Anterior cingulate cortex (tissue), 58 donors: Measurements from ENCODE around the gene KRT3.
"Not testable (repeated sequence)": the region's sequence is repeated elsewhere in the genome, so short reads cannot be mapped to it uniquely, and the experiment has no call there.

Experiments used
- DNase-seq, 58 donors: peaks; one replicate each; lab custom pipeline; 2025; lab: John Stamatoyannopoulos, UW

Gene KRT3

DNA sequence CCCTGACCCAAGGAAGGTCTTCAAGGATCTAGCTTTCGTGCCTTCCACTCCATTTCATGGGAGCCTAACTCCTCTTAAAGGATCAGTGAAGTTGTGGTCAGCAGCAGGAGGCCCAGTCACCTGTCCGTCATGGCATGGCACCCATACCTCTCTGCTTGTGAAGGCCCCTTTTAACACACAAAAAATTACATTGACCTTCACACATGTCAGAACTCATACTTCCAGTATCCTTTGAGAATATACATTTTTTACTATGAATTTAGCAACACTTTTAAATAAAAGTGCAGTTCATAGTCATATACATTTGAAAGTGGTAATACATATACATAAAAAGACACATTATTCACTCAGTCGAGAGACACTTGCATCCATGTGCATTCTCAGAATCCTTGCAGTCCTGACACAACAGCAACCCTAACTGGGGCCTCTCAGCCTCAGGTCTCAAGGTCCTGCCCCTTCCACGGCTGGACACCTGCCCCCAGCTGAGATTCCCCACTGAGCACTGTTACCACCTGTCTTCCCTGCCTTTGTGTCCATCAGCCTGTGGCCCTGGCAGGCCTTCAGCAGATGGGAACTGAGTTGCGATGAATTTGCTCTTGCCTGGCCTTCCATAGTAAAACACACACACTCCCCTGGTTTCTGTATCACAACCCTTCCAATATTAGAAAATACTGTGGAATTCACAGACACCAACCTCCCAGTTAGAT, 3.7 kb upstream of the KRT3 start:
- DNase-seq, result no peak

DNA sequence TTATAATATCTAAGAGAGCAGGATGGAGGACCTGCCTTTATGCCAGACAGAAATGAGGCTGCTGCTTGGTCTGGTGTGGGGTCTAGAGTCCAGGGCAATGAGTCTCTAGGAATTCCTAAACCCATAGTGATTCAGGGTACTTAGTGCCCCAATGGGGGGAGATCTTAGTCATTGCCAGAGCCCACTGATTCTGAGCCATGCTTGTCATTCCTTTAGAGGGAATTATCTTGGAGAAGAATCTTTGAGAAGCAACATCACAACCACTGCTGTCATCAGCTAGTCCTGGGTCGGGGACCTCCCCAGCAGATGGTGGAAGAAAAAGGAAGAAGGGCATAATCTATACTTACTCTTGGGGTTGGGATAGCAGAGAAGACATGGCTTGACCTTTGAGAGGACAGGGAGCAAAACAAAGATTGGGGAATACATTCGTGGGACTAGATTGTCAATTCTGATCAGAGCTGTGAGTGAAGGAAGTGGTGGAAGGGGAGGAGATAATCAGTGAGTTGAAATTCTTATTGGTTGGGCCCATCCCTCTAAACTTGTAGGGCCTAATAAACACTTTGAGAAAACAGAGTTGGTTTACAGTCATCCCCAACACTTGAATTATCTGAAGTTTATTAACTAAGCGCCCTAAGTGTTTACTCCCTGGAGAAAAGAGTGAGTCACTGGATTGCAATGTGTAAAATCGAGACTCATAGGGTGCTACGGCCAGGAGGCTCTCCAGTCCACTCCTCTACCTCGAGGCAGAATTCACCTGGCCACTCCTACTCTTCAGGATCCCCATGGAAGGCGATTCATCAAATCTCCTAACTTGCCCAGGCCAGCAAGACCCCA, 3.0 kb upstream of the KRT3 start:
- no peak for DNase-seq

DNA sequence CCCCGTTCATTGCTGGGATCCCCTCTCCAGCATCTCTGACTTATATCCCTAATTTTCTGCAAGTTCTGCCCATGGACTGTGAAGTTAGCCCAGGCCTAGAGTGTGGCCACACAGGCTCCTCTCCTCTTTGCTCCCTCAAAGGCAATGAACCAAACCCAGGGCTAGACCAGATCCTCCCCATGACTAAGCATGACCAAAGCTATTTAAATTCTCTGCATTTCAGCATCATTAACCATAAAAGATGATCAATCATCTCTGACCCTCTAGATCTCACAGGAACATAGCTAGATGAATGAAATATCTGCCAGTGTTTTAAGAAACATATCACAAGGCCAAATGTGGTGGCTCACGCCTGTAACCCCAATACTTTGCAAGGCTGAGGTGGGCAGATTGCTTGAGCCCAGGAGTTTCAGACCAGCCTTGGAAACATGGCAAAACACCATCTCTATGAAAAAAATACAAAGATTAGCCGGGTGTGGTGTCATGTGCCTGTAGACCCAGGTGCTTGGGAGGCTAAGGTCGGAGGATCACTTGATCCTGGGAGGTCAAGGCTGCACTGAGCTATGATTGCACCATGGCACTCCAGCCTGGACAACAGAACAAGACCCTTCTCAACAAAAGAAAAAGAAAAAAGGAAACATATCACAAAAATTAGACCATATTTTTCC, 2.2 kb upstream of the KRT3 start:
- no peak for DNase-seq

DNA sequence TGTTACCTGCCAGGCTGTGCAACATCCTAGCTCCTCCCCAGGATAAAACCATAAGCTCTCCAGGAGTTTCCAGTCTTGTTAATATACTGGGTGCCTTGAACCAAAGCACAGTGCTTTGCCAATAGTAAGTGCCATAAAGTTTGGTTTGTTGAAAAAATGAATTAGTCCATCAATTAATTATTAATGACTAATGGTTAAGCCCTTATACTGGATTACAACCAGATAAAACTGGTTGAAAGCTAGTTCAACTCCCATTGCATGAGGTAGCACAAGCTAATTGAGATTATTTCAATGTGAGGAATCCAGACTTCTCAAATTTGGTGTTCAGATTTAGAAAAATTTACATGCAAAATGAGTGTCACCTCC, 1.6 kb upstream of the KRT3 start:
- DNase-seq, result no peak

DNA sequence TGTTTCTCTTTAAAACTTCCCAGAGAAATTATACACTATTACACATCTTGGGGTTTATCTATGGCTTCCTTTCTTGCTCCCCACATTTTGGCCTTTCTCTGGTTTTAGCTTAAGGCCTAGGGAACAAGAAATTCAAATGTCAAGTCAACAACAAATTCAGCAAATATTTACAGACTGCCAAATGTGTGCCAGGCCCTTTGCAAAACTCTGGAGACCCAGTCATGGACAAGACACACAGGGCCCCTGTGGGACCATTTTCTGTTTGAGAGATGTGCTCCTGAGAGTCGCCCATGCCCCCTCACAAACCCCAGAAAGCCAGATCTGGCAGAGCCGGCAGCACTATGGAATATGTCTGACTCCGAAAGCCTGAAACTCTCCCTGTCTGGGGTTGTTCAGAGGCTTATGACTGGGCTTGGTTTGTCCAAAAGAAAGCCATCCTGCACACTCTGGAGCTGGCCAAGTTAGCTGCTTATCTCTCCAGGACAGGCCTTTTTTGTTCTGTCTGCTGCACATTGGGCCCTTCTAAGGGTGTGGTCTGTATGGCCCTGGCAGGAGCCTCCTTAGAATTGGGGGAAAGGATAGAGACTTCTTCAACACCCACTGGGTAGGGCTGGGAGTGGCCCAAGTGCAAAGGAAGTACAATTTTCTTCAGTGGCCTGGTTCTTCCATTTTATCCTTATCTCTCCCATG, 1.1 kb upstream of the KRT3 start:
- DNase-seq, result no peak

DNA sequence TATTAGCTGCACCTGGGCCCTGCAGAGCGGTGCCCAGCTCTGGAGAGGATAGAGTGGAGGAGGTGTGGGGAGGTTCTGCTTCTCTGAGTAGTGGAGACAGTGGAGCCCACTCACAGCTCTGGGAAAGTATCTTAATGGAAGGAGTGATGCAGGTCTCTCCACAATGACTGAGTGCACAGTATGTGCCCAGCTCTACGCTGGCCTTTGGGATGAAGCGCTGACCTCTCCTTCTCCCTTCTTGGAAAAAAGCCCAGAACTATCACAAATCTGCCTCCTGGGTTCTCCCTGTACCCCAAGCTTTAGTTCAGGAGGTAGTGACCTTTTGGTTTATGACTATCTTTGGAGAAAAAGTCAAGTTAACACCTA, 495 bp upstream of the KRT3 start:
- no peak for DNase-seq

DNA sequence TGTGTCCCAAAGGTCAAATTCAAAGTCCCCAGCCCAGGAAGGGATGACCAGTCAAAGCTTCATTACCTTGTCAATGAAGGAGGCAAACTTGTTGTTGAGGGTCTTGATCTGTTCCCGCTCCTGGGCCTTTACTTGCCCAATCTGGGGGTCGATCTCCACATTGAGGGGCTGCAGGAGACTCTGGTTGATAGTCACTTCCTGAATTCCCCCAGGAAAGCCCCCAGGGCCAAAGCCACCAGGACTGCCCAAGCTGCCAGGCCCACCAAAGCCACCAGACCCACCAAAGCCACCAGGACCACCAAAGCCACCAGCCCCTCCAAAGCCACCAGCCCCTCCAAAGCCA, 614 bp downstream of the KRT3 start:
- DNase-seq, result not testable (repeated sequence)

DNA sequence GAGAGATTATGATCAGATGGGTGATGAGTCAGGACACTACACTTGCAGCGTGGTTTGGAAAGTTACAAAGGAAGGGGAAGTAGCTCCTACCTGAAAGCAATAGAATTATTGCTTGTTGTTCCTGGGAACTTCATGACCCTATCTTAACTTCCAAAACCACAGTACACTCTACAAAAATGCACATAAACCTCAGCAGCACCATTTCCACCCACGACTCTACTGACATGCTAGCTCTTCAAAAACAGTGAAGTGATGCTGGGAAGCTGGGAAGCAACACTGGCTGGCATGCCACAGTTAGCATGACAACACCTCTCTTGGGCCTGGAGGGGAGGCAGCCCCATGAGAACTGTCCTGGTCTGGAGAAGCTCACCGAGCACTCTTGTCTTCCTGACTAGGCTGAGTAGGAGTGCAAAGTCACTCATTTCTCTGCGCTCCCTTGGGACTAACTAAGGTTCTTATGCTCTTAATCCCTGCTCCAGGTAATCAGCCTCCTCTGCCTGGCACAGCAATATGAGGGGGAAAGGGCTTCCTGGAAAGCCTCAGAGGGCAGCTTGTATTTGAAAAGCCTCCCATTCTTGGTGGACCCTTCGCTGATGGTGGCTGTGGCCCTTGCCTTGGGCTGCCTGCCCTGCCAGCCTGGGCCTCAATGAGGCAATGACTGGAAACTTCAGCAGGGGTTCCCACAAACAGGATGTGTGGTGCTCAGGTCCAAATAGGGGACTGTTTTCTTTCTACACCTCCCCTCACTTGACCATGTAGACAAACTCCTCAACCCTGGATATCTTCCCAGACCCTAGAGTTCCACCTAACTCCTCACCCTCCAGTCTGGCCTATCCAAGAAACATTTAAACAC, 1.2 kb downstream of the KRT3 start:
- DNase-seq, result no peak

DNA sequence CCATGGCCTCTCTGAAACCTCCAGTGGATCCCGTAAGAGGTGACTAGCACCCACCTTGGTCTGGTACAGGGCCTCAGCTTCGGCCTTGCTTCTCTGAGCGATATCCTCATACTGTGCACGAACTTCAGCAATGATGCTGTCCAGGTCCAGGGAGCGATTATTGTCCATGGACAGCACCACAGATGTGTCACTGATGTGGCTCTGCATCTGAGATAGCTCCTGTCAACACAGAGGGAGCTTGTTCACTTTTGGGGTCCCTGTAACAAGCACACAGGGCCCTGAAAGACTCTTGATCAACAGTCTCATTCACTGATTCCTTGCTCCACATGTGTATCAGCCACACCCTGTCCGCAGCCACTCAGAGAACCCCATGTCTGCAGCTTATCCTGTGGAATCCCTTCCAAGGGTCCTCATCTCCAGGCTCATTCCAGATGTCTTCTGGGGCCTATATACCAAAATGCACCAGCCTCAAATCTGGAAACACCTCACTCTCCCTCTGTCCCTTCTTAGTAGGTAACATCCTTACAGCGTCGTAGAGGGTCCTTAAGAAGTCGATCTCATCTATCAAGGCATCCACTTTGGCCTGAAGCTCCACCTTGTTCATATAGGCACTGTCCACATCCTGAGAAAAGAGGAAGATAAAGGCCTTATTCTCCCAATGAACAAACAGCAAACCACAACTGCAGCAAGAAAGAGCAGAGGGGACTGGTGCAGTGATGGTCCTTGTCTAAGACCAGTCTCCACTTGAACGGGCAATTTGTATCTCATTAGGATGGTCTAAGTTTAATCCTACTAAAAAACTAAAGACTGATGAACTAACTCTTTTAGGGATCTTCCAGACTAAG, 3.5 kb downstream of the KRT3 start:
- no peak for DNase-seq

DNA sequence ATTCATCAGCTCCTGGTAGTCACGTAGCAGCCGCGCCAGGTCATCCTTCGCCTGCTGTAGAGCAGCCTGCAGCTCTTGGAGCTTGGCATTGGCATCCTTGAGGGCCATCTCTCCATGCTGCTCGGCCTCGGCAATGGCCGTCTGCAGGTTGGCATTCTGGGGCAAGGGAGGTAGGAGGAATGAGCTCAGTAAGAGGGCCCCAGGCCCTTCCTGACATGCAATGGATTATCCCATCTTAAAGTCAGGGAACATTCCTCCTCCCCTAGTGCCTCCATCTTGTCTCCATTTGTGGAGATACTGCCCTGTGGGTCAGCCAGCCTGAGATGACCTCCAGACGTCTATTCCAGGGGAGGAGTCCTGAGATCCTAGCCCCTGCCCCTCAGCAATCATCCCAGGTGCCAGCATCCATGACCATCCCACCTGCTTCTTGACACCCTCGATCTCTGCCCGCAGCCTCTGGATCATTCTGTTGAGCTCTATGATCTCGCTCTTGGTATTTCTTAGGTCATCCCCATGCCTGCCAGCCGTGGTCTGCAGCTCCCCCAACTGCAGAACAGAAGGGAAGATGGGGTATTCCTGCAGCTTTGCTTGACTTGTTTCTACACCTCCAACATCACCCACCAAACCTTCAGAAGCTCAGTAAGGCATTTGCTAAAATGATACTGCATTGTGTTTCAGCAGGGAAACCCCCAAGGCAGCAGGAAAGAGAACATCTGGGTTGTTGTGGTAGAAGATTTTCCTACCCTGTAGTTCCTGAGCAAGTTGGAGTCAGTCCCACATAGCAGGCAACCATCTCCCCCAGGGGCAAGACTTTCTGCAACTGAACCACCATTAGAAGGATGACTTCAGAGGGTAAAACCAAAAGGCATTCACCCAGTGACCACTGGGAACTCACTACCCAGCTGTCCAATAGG, 4.4 kb downstream of the KRT3 start:
- no peak for DNase-seq

DNA sequence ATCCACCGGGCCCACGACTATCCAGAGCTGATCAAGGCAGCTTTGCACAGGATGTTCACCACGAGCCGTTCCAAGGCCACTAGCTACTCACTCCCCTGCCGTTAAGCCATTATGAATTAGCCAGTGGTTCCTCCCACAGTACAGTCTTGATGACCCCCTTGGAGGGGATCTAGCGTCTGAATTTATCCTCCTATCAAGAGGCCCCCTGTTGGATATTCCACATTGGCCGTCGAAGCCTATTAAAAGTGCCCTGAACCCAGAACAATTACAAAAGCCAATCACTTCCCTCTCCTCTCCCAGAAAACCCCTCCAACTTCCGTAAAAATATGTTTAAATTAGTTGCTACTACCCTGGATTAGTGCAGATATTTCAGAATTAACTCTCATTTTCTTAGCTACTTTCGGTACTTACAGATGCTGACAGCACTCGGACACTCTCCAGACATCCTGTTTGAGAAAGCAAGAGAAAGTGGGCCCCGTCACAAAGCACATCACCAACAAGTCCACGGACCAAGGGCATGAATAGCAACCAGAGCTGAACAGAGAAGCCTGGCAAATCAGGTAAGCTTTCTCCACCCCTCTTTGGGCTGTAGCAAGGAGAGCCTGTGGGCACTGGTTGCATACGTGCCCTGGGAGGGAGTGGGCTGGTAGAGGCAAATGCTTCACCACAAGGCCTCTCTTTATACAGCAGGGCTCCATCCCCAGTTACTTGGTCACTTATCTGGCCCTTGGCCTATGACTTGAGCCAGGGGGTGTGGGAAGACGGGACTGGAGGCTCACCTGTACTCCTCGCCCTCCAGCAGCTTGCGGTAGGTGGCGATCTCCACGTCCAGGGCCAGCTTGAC, 5.3 kb downstream of the KRT3 start:
- DNase-seq, result no peak

DNA sequence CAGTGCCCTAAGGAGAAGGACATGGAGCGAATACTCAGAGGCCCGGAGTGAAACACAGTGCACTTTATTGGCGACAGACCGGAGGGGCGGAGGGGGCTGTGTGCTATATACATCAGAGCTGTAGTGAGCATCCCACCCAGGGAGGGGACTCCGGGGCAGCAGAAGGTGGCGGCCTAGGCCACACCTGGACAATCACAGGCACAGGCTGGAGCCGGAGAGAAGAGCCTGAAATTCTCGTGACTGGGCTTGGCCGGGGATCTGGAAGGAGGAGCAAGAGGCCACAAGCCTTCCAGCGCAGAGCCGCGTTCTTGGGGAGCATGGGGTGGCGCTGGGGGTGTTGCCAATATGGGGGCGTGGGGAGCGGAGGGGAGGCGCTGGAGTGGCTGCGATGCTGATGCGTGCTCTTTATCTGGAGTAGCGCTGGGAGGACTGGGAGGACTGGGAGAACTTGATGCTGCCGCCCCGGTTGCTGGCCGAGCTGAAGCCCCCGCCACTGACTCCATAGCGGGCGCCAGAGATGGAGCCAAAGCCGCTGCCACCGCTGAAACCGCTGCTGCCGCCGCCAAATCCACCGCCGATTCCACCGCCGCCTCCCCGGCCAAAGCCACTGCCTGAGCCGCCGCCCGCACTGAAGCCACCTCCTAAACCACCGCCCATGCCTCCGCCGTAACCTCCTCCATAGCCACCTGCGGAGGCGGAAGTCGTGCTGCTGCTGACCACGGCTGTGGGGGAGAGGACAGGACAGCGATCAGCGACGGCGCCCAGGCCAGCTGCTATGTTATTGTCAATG, 6.1 kb downstream of the KRT3 start:
- peak in 7 of 58 donors; percentile 4 to 20 (median 8) for DNase-seq

DNA sequence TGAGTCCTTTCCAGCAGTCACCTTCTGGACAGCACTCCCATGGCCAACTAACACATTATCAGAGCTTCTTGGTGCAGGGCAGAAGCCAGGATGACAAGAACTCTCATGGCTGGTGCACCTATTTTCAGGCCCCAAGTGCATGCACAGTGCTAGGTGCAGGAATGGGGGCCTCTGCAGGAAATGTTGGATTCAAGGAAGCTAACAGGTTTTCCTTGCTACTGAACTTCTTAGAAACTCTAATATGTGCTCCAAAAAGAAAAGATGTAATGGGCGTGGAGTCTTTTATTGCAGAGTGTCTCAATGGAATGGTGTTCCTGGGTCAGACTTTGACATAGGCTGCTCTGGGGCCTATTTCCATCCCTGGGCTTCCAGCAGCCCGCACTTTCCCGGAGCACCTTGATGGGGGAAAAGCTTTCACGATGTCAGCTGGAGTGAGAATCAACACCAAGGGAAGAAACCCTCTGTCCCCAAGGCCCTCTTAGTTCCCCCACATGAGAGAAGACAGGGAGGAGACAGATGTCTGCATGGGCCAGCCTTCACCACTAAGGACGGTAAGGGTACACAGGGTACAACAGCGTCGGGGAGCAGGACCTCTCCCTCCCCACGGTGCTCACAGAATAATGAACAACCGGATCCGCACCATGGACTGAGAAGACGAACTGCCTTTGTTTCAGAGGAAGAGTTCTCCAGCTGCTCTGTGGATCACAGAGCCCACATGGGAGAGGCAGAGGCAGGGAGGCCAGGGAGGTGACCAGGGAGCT, 6.9 kb downstream of the KRT3 start:
- DNase-seq, result no peak

DNA sequence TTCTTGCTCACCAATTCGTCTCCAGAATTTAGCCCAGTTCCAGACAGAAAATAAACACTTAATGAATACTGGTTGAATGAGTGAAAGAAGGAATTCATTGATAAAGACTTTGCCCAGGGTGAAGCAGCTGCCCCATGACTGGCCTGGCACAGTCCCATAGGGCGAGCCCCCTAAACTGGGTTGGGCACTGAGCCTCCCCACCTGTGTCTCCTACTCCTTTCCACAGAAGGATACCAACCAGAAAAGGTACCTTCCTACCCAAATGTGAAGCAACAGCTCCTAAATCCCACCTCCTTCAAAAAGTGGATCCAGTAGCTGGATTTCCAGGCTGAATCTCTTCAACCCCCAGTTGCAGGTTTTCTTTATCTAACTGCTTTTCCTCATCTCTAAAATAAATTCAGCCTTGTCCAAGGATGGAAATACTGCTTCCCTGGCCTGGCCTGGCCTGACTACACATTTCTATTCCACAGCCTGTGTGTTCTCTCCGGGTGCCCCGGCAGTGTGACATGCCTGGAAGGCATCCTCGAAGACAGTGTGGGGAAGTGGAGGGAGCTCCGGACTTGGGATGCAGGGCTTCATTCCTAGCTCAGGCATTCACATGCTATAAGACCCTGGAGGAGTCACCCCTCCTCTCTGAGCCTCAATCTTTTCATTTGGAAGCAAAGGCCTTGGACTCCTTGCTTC, 7.6 kb downstream of the KRT3 start:
- no peak for DNase-seq
